ENCODE measurements around the gene PDE8B. TPM values are rescaled to one million over a fixed set of nuclear protein-coding genes. Genes with fewer than 3 reads are reported as not detected.

The PDE8B gene
- total RNA-seq, 1 experiment from 2014 or later, result 0.86 TPM

GRCh38 chr5:77347435-77348098 lies 137.1 kb downstream of the PDE8B start:
- CTCF ChIA-PET, result no interaction called here
- Histone ChIP-seq H3K27me3 (replicated peaks; ENCODE audit: control insufficient read depth, insufficient read depth, low read length) (no peaks in the 10 kb centered on the region), H3K36me3 (ENCODE audit: control insufficient read depth, insufficient read depth, low read length) (no peaks in the 10 kb centered on the region), H3K4me1 (no peaks in the 10 kb centered on the region; the same call in 1 of the 2 replicates), H3K9me3 (no peaks in the 10 kb centered on the region), H3K4me3 (ENCODE audit: low read depth, low read length) (no peak overlapping the region)
- TF ChIP-seq CTCF (IDR thresholded peaks at IDR 0.05; ENCODE audit: insufficient read depth in 1 of 2, low read depth in 1 of 2, low read length in 1 of 2, severe bottlenecking in 1 of 2, unreplicated experiment in 1 of 2), result no peak
- H3K36me3 Mint-ChIP-seq (ENCODE audit: insufficient read depth, unreplicated experiment), result no peaks in the 10 kb centered on the region
- no peak overlapping the region for H3K27ac Mint-ChIP-seq (ENCODE audit: unreplicated experiment)
- DNase-seq, result no peak
- POLR2A ChIA-PET, result no interaction called here
- H3K9me3 Mint-ChIP-seq (ENCODE audit: unreplicated experiment), result no peaks in the 10 kb centered on the region
- BruUV-seq (replicated peaks), result no TSS peak
- intact Hi-C loops (cut with micrococcal nuclease; ENCODE audit: unreplicated experiment), result no loop called here
- H3K4me1 Mint-ChIP-seq (ENCODE audit: low read depth, unreplicated experiment), result peaks cover 7% of the 10 kb centered on the region
- no peak overlapping the region for H3K4me3 Mint-ChIP-seq (ENCODE audit: unreplicated experiment)
- H3K27me3 Mint-ChIP-seq (ENCODE audit: insufficient read depth, unreplicated experiment), result no peaks in the 10 kb centered on the region

GRCh38 chr5:77353251-77353650 lies 142.8 kb downstream of the PDE8B start:
- intact Hi-C loops (cut with micrococcal nuclease; ENCODE audit: unreplicated experiment), result no loop called here
- Histone ChIP-seq H3K4me1 (peaks cover 14% of the 10 kb centered on the region), H3K9me3 (no peaks in the 10 kb centered on the region), H3K27me3 (replicated peaks; ENCODE audit: control insufficient read depth, insufficient read depth, low read length) (no peaks in the 10 kb centered on the region), H3K4me3 (ENCODE audit: low read depth, low read length) (no peak overlapping the region), H3K36me3 (ENCODE audit: control insufficient read depth, insufficient read depth, low read length) (no peaks in the 10 kb centered on the region)
- DNase-seq, result no peak
- no TSS peak for BruUV-seq (replicated peaks)
- no peaks in the 10 kb centered on the region for H3K27me3 Mint-ChIP-seq (ENCODE audit: insufficient read depth, unreplicated experiment)
- no peaks in the 10 kb centered on the region for H3K36me3 Mint-ChIP-seq (ENCODE audit: insufficient read depth, unreplicated experiment)
- CTCF ChIA-PET, result no interaction called here
- POLR2A ChIA-PET, result no interaction called here
- H3K4me3 Mint-ChIP-seq (ENCODE audit: unreplicated experiment), result no peak overlapping the region
- peaks cover 22% of the 10 kb centered on the region for H3K4me1 Mint-ChIP-seq (ENCODE audit: low read depth, unreplicated experiment)
- no peak for TF ChIP-seq CTCF (IDR thresholded peaks at IDR 0.05; ENCODE audit: insufficient read depth in 1 of 2, low read depth in 1 of 2, low read length in 1 of 2, severe bottlenecking in 1 of 2, unreplicated experiment in 1 of 2)
- H3K27ac Mint-ChIP-seq (ENCODE audit: unreplicated experiment), result no peak overlapping the region
- H3K9me3 Mint-ChIP-seq (ENCODE audit: unreplicated experiment), result peaks cover 6% of the 10 kb centered on the region

GRCh38 chr5:77354454-77354853 lies 144.0 kb downstream of the PDE8B start:
- Histone ChIP-seq H3K4me1 (peaks cover 26% of the 10 kb centered on the region), H3K4me3 (ENCODE audit: low read depth, low read length) (no peak overlapping the region), H3K9me3 (0 out of 2 replicates have a peak, but pooled peaks cover 3% of the 10 kb centered on the region), H3K27me3 (replicated peaks; ENCODE audit: control insufficient read depth, insufficient read depth, low read length) (no peaks in the 10 kb centered on the region), H3K36me3 (ENCODE audit: control insufficient read depth, insufficient read depth, low read length) (no peaks in the 10 kb centered on the region)
- H3K9me3 Mint-ChIP-seq (ENCODE audit: unreplicated experiment), result peaks cover 9% of the 10 kb centered on the region
- H3K27me3 Mint-ChIP-seq (ENCODE audit: insufficient read depth, unreplicated experiment), result no peaks in the 10 kb centered on the region
- BruUV-seq (replicated peaks), result no TSS peak
- no peak overlapping the region for H3K4me3 Mint-ChIP-seq (ENCODE audit: unreplicated experiment)
- peaks cover 34% of the 10 kb centered on the region for H3K4me1 Mint-ChIP-seq (ENCODE audit: low read depth, unreplicated experiment)
- POLR2A ChIA-PET, result no interaction called here
- no peak for DNase-seq
- no peaks in the 10 kb centered on the region for H3K36me3 Mint-ChIP-seq (ENCODE audit: insufficient read depth, unreplicated experiment)
- TF ChIP-seq CTCF (IDR thresholded peaks at IDR 0.05; ENCODE audit: insufficient read depth in 1 of 2, low read depth in 1 of 2, low read length in 1 of 2, severe bottlenecking in 1 of 2, unreplicated experiment in 1 of 2), result no peak
- intact Hi-C loops (cut with micrococcal nuclease; ENCODE audit: unreplicated experiment), result no loop called here
- CTCF ChIA-PET, result no interaction called here
- H3K27ac Mint-ChIP-seq (ENCODE audit: unreplicated experiment), result no peak overlapping the region

All from Caco-2 (cell line).